Stomach (tissue), 9 donors: ENCODE measurements around the gene ACO2. TPM values are rescaled to one million over a fixed set of nuclear protein-coding genes. Genes with fewer than 3 reads are reported as not detected.

Source experiments
- DNase-seq, 2 donors: peaks; one replicate each; pipeline versions ENCODE4 v3.0.0 to v3.0.0-alpha.2; 2013 to 2019
- H3K27ac ChIP-seq, 5 donors: fragments of 200-600 bp in 4 of 5; sonication (generic) in 4 of 5; one replicate each; pipeline ENCODE4 v1.5.1; 2013 to 2019; ENCODE audit warnings: mild to moderate bottlenecking in 1 of 5, moderate library complexity in 1 of 5
- H3K27me3 ChIP-seq, 3 donors: fragments of 200-600 bp; sonication (generic); one replicate each; pipeline ENCODE4 v1.5.1; 2017 to 2019; ENCODE audit warnings: mixed run types in 1 of 3
- H3K36me3 ChIP-seq, 4 donors: fragments of 200-600 bp; sonication (generic); 1 replicate in 3 of 4; 2 replicates in 1 of 4; pipeline ENCODE4 v1.5.1; 2016 to 2019
- H3K4me1 ChIP-seq, 4 donors: fragments of 200-600 bp; sonication (generic); one replicate each; pipeline ENCODE4 v1.5.1; 2016 to 2019
- H3K4me3 ChIP-seq, 4 donors: fragments of 200-600 bp; sonication (generic) in 3 of 4; one replicate each; pipeline ENCODE4 v1.5.1; 2016 to 2019; ENCODE audit warnings: mild to moderate bottlenecking in 1 of 4
- H3K9me3 ChIP-seq, 4 donors: fragments of 200-600 bp; sonication (generic); one replicate each; pipeline ENCODE4 v1.5.1; 2016 to 2019
- EP300 ChIP-seq: sonication (generic); formaldehyde crosslinking; IDR thresholded peaks from one replicate; pipeline ENCODE4 v1.6.1; 2017; ENCODE audit warnings: antibody characterized with exemption
- POLR2A ChIP-seq, 4 donors: fragments of 450-650 bp; IDR thresholded peaks; one replicate each; pipeline ENCODE4 v1.6.1; 2016; ENCODE audit warnings: antibody characterized with exemption in 4 of 4, control low read depth in 2 of 4, mild to moderate bottlenecking in 1 of 4, moderate library complexity in 1 of 4
- POLR2AphosphoS5 ChIP-seq, 3 donors: sonication (generic); formaldehyde crosslinking; IDR thresholded peaks; one replicate each; pipeline ENCODE4 v1.6.1; 2016; ENCODE audit warnings: antibody characterized with exemption in 3 of 3
- WGBS, 5 donors: extraction: QIAGEN DNeasy Blood & Tissue Kit in 3 of 5; methylation state at CpG; one replicate each; pipeline versions ENCODE4 v1.1.5 to v1.1.7; 2013 to 2018; 5-methylcytosine and 5-hydroxymethylcytosine counted together
- intact Hi-C: fragments of 100-400 bp; cut with DNase I; formaldehyde crosslinking; loops from one replicate; pipeline ENCODE4 v1.15.1; 2023; ENCODE audit warnings: low total_unique reads
- polyA plus RNA-seq, 3 donors: library from polyadenylated mRNA; stranded (reverse); fragments of 200-250 nt; gene quantifications; one replicate each; pipeline ENCODE4 v1.2.3, GENCODE V29; 2013
- total RNA-seq, 5 donors: library from RNA; depleted of rRNA; stranded (reverse); fragments of >200 nt; gene quantifications; one replicate each; pipeline versions ENCODE4 v1.1.0 to v1.2.3, GENCODE V29; 2014 to 2016
- TF ChIP-seq, protein P1 (sequence below), 7 experiments: fragments of 450-650 bp in 4 of 7; fragments of 200-600 bp in 3 of 7; sonication (generic) in 3 of 7; IDR thresholded peaks; one replicate each; pipeline ENCODE4 v1.5.1; 2016 to 2019; ENCODE audit warnings: antibody characterized with exemption in 7 of 7, control low read depth in 2 of 7, mild to moderate bottlenecking in 1 of 7
- donor health status: healthy with polysubstance abuse.
- donor health status: Bipolar disorder and iron deficiency.
- donor health status: healthy.

The ACO2 gene
- total and polyA plus RNA-seq, 8 donors: 46.6 to 238 (median 90.1) TPM

DNA sequence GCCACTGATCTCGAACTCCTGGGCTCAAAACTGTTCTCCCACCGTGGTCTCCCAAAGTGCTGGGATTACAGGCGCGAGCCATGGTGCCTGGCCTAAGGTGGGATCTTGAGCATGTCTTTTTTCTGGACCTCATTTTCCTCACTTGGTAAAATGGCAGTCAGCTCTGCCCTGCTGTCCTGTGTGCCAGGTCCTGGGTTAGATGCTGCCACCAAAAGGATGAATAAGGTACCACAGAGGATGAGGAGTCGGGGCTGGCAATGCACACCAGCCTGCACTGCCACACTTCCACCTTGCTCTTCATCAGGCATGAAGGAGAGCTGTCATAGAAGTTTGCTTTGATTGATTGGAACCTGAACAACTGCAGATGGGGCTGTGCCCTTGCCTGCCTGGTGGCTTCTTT, 32.3 kb downstream of the ACO2 start:
- WGBS, 5 donors: 82 to 93% (median 88%) methylated on average over 5 of the region's 5 CpGs
- Histone ChIP-seq H3K36me3 (peaks cover 33 to 79% (median 68%) of the 10 kb centered on the region in 4 donors), H3K4me1 (peaks cover 0 to 17% (median 11%) of the 10 kb centered on the region in 4 donors), H3K4me3 (no peak overlapping the region), H3K27ac (peak overlapping the region in 1 of 5 donors; percentile 46), H3K27me3 (no peaks in the 10 kb centered on the region), H3K9me3 (no peaks in the 10 kb centered on the region)
- intact Hi-C loops: no loop called here
- TF ChIP-seq, protein P1, sequence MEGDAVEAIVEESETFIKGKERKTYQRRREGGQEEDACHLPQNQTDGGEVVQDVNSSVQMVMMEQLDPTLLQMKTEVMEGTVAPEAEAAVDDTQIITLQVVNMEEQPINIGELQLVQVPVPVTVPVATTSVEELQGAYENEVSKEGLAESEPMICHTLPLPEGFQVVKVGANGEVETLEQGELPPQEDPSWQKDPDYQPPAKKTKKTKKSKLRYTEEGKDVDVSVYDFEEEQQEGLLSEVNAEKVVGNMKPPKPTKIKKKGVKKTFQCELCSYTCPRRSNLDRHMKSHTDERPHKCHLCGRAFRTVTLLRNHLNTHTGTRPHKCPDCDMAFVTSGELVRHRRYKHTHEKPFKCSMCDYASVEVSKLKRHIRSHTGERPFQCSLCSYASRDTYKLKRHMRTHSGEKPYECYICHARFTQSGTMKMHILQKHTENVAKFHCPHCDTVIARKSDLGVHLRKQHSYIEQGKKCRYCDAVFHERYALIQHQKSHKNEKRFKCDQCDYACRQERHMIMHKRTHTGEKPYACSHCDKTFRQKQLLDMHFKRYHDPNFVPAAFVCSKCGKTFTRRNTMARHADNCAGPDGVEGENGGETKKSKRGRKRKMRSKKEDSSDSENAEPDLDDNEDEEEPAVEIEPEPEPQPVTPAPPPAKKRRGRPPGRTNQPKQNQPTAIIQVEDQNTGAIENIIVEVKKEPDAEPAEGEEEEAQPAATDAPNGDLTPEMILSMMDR (IDR thresholded peaks at IDR 0.05): peak in 1 of 7 experiments; percentile 11
- TF ChIP-seq EP300: no peak
- no peak for DNase-seq

- peak overlapping the region in 1 of 5 donors; percentile 27 for H3K27ac ChIP-seq
- no peak for DNase-seq
- no peak for TF ChIP-seq EP300
- TF ChIP-seq, protein P1 (IDR thresholded peaks at IDR 0.05): no peak
- no peak for TF ChIP-seq POLR2AphosphoS5 (IDR thresholded peaks at IDR 0.05)
- no peak for TF ChIP-seq POLR2A (IDR thresholded peaks at IDR 0.05)
- intact Hi-C loops: no loop called here
- H3K4me1 ChIP-seq: peaks cover 0 to 14% (median 6%) of the 10 kb centered on the region in 4 donors
- no peak overlapping the region for H3K4me3 ChIP-seq
- no peaks in the 10 kb centered on the region for H3K9me3 ChIP-seq
- H3K27me3 ChIP-seq: no peaks in the 10 kb centered on the region
- WGBS, 5 donors: 83 to 92% (median 86%) methylated on average over 6 to 7 of the region's 7 CpGs
- H3K36me3 ChIP-seq: peaks cover 52 to 99% (median 85%) of the 10 kb centered on the region in 4 donors
Observed at GRCh38 chr22:41504397-41504796, 35.5 kb downstream of the ACO2 start.

GRCh38 chr22:41504816-41505215, 35.9 kb downstream of the ACO2 start:
- no peak for TF ChIP-seq POLR2AphosphoS5 (IDR thresholded peaks at IDR 0.05)
- TF ChIP-seq POLR2A (IDR thresholded peaks at IDR 0.05): no peak
- TF ChIP-seq, protein P1 (IDR thresholded peaks at IDR 0.05): no peak
- TF ChIP-seq EP300: no peak
- no peak for DNase-seq
- Histone ChIP-seq H3K4me1 (peaks cover 0 to 14% (median 6%) of the 10 kb centered on the region in 4 donors), H3K27ac (peak overlapping the region in 1 of 5 donors; percentile 18), H3K36me3 (peaks cover 53 to 99% (median 86%) of the 10 kb centered on the region in 4 donors), H3K27me3 (no peaks in the 10 kb centered on the region), H3K9me3 (no peaks in the 10 kb centered on the region), H3K4me3 (no peak overlapping the region)
- 73 to 96% (median 81%) methylated on average over 4 of the region's 4 CpGs for WGBS, 5 donors
- intact Hi-C loops: no loop called here

DNA sequence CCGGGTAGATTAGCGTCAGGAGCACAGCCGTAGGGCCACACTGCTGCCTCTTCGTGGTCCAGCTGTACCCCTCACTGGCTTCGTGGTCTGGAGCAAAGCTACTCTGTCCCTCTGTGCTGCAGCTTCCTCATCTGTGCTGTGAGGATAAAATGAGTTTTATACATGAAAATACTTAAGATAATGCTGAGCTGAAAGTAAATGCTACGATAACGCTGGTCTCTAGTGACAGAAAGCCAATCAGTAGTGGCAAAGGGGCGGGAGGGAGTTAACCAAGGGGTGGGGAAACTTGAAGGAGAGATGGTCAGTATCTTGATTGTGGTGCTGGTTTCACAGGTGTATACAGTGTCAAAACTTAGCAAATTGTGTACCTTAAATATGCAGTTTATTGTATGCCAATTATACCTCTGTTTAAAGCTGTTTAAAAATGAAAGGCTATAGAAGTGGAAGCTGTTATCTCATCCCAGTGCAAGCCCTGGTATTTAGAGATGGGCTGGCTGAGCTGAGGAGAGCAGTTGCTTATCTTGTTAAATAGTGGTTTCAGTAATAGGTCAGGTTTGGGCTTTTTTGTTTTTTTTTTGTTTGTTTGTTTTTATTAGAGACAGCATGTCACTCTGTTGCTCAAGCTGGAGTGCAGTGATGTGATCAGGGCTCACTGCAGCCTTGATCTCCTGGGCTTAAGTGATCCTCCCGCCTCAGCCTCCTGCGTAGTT, 36.7 kb downstream of the ACO2 start:
- no peaks in the 10 kb centered on the region for H3K27me3 ChIP-seq
- no peak overlapping the region for H3K27ac ChIP-seq
- no peak overlapping the region for H3K4me3 ChIP-seq
- DNase-seq: no peak
- TF ChIP-seq, protein P1 (IDR thresholded peaks at IDR 0.05): no peak
- no peak for TF ChIP-seq POLR2A (IDR thresholded peaks at IDR 0.05)
- WGBS, 5 donors: 89 to 95% (median 93%) methylated on average over 10 of the region's 10 CpGs
- H3K4me1 ChIP-seq: peaks cover 0 to 14% (median 7%) of the 10 kb centered on the region in 4 donors
- peaks cover 60 to 99% (median 86%) of the 10 kb centered on the region in 4 donors for H3K36me3 ChIP-seq
- intact Hi-C loops: no loop called here
- H3K9me3 ChIP-seq: no peaks in the 10 kb centered on the region
